Ectodermal cell (in vitro differentiated cells): Measurements from ENCODE around the gene BTBD1.
"Not testable (repeated sequence)": the region's sequence is repeated elsewhere in the genome, so short reads cannot be mapped to it uniquely, and the experiment has no call there.

ENCODE experiments used
- H3K27ac ChIP-seq: 2 replicates; pipeline ENCODE4 v1.7.0; 2013; ENCODE audit warnings: mild to moderate bottlenecking, low read depth, low read length; ENCODE audit not compliant: insufficient read depth, poor library complexity, severe bottlenecking
- H3K27me3 ChIP-seq: 2 replicates; pipeline ENCODE4 v1.7.0; 2013; ENCODE audit warnings: mild to moderate bottlenecking, low read length; ENCODE audit not compliant: insufficient read depth, control insufficient read depth, poor library complexity, severe bottlenecking
- H3K36me3 ChIP-seq: one replicate; pipeline ENCODE4 v1.7.0; 2013; ENCODE audit warnings: low read length; ENCODE audit not compliant: control insufficient read depth, insufficient read depth
- H3K4me1 ChIP-seq: one replicate; pipeline ENCODE4 v1.7.0; 2013; ENCODE audit warnings: low read length; ENCODE audit not compliant: control insufficient read depth, insufficient read depth
- H3K4me3 ChIP-seq: 2 replicates; pipeline ENCODE4 v1.7.0; 2013; ENCODE audit warnings: low read depth, low read length, control low read depth; ENCODE audit not compliant: insufficient read depth
- H3K9me3 ChIP-seq: 2 replicates; pipeline ENCODE4 v1.7.0; 2013; ENCODE audit warnings: mild to moderate bottlenecking, low read length, moderate library complexity; ENCODE audit not compliant: control insufficient read depth
- WGBS, 2 experiments: methylation state at CpG; one replicate each; pipeline ENCODE4 v1.1.7; 2013; ENCODE audit warnings: missing lambda C conversion rate in 2 of 2; 5-methylcytosine and 5-hydroxymethylcytosine counted together

Gene BTBD1

DNA sequence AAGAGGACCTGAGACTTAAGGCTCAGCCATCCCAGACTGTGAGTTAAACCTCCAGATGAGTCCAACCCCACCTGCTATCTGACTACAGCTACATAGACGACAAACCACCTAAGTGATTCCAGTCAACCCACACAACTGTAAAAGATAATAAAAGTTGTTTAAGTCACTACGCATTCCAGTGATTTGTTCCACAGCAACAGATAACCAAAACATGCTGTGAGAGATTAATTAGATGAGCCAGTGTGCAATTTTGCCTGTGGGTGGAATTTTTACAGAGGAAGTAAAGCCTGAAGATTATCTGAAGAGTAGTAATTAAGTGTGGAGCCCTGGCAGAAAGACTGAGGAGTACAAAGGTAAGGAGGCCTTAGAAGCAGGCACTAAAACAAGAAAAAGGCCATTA lies 5.4 kb downstream of the BTBD1 start:
- H3K36me3 ChIP-seq = no peaks in the 10 kb centered on the region
- 86 to 88% methylated on average over 2 of the region's 2 CpGs for WGBS, 2 experiments
- no peak overlapping the region for H3K4me3 ChIP-seq
- no peaks in the 10 kb centered on the region for H3K9me3 ChIP-seq
- H3K4me1 ChIP-seq = peaks cover 16% of the 10 kb centered on the region
- H3K27ac ChIP-seq = no peak overlapping the region
- H3K27me3 ChIP-seq = no peaks in the 10 kb centered on the region

- Histone ChIP-seq H3K27ac (no peak overlapping the region), H3K4me1 (peaks cover 6% of the 10 kb centered on the region), H3K27me3 (no peaks in the 10 kb centered on the region), H3K4me3 (no peak overlapping the region), H3K9me3 (no peaks in the 10 kb centered on the region), H3K36me3 (peaks cover 5% of the 10 kb centered on the region)
- 88 to 89% methylated on average over 7 of the region's 7 CpGs for WGBS, 2 experiments
Observed at GRCh38 chr15:83057696-83058376, 9.2 kb downstream of the BTBD1 start.

DNA sequence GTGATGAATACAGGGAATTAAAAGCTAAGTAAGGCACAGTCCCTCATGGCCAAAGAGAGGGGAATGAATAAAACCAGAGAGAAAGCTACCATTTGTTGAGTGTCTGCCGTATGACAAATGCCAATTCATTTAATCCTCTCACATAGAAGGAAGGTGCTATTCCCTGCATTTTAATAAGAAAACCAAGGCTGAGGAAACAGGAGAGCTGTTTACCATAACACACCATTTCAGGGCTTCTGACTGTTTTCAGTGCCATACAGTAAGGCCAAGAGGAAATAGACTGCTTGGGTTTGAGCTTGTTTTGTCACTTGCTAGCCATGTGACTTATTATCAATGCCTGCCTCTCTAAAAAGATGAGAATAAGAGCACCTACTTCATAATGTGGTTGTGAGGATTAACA lies 10.1 kb downstream of the BTBD1 start:
- Histone ChIP-seq H3K9me3 (no peaks in the 10 kb centered on the region), H3K27me3 (no peaks in the 10 kb centered on the region), H3K4me3 (no peak overlapping the region), H3K4me1 (peaks cover 3% of the 10 kb centered on the region), H3K27ac (no peak overlapping the region), H3K36me3 (peaks cover 5% of the 10 kb centered on the region)
- WGBS, 2 experiments = 70 to 78% methylated on average over 1 of the region's 1 CpG

DNA sequence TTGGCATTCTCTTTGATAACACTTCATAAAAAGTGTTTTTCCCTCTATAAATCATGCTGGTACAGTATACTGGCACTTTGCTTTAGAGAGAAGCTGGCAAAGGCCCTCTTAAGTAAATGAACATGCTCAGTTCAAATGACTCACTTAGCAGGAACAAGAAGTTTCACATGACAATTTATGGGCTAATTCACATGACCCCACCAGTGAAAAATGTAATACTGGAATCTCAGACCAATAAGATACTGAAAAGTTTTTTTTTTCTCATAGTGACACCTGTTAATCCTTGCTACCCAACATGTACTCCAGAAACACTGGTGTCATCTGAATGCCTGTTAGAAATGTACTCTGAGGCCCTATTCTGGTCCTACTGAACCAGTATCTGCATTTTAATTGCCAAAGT lies 13.9 kb downstream of the BTBD1 start:
- H3K27me3 ChIP-seq = no peaks in the 10 kb centered on the region

DNA sequence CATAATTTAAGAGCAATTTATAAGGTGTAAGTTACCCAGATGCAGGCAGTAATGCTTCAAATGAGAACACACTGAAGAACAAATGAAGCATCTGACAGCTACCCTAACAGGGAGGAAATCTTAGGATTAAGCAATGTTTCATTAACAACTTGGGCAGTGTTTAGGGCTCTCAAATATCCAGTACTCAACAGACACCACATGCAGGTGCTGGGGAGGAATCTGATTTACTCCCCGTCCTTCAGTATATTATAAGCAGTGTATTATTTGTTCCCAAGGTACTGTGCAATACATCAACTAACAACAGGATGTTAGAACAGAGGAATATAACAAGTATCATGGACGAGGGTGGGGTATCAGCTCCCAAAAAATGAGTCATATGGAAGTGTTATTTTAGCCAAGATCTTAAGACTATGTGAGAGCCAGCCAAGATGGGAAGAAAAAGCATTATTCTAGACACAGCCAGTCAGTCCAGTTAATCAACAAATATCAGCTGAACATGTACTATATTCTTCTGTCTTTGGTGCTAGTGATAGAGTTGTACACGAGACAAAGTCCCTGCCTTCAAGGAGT lies 20.4 kb downstream of the BTBD1 start:
- Histone ChIP-seq H3K4me3 (no peak overlapping the region), H3K27me3 (no peaks in the 10 kb centered on the region), H3K27ac (no peak overlapping the region), H3K4me1 (no peaks in the 10 kb centered on the region), H3K36me3 (peaks cover 9% of the 10 kb centered on the region), H3K9me3 (no peaks in the 10 kb centered on the region)
- WGBS, 2 experiments = 91 to 100% methylated on average over 1 to 2 of the region's 3 CpGs

More for the DNA sequence above, 13.9 kb downstream of the BTBD1 start:
- Histone ChIP-seq H3K9me3 (no peaks in the 10 kb centered on the region), H3K4me3 (no peak overlapping the region), H3K36me3 (peaks cover 14% of the 10 kb centered on the region), H3K4me1 (no peaks in the 10 kb centered on the region), H3K27ac (no peak overlapping the region)

GRCh38 chr15:83044156-83044555 lies 22.9 kb downstream of the BTBD1 start:
- no peak overlapping the region for H3K4me3 ChIP-seq
- no peaks in the 10 kb centered on the region for H3K4me1 ChIP-seq
- H3K36me3 ChIP-seq = peaks cover 21% of the 10 kb centered on the region
- H3K27me3 ChIP-seq = no peaks in the 10 kb centered on the region
- WGBS, 2 experiments = 98% methylated on average over 12 of the region's 12 CpGs
- H3K9me3 ChIP-seq = no peaks in the 10 kb centered on the region
- no peak overlapping the region for H3K27ac ChIP-seq

DNA sequence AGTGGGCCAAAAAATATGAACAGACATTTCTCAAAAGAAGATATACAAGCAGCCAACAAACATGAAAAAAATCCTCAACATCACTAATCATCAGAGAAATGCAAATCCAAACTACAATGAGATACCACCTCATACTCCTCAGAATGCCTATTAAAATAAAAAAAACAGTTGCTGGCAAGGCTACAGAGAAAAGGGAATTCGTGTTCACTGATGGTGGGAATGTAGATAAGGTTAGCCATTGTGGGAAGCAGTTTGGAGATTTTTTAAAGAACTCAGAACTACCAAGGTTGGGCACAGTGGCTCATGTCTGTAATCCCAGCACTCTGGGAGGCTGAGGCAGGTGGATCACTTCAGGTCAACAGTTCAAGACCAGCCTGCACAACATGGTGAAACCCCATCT lies 27.8 kb downstream of the BTBD1 start:
- Histone ChIP-seq H3K27me3 (no peaks in the 10 kb centered on the region), H3K9me3 (no peaks in the 10 kb centered on the region), H3K4me1 (no peaks in the 10 kb centered on the region), H3K36me3 (peaks cover 16% of the 10 kb centered on the region), H3K27ac (no peak overlapping the region), H3K4me3 (no peak overlapping the region)
- 73 to 84% methylated on average over 1 of the region's 1 CpG for whole genome bisulfite sequencing, 2 experiments

DNA sequence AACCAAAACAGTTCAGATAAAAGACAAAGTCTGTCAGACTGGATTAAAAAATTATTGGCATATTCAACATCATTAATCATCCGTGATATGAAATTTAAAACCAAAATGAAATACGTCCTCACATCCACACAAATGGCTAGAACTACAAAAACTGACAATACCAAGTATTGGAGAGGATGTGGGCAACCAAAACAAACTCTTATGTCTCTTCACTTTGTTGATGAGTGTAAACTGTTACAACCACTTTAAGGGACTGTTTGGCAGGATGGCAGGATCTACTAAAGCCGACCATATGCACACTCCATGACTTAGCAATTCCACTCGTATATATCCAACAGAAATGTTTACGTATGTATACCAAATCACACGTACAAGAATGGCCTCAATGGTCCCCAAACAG lies 30.8 kb downstream of the BTBD1 start:
- no peak overlapping the region for H3K27ac ChIP-seq
- no peaks in the 10 kb centered on the region for H3K27me3 ChIP-seq
- H3K4me3 ChIP-seq = no peak overlapping the region
- no peaks in the 10 kb centered on the region for H3K9me3 ChIP-seq
- peaks cover 18% of the 10 kb centered on the region for H3K36me3 ChIP-seq
- 88 to 96% methylated on average over 6 of the region's 6 CpGs for WGBS, 2 experiments
- H3K4me1 ChIP-seq = no peaks in the 10 kb centered on the region

- H3K4me1 ChIP-seq, H3K4me3 ChIP-seq, H3K36me3 ChIP-seq, H3K27ac ChIP-seq, H3K9me3 ChIP-seq, H3K27me3 ChIP-seq: not testable (repeated sequence)
- 92 to 98% methylated on average over 3 to 6 of the region's 6 CpGs for WGBS, 2 experiments
Observed at GRCh38 chr15:83031234-83031633, 35.8 kb downstream of the BTBD1 start.

DNA sequence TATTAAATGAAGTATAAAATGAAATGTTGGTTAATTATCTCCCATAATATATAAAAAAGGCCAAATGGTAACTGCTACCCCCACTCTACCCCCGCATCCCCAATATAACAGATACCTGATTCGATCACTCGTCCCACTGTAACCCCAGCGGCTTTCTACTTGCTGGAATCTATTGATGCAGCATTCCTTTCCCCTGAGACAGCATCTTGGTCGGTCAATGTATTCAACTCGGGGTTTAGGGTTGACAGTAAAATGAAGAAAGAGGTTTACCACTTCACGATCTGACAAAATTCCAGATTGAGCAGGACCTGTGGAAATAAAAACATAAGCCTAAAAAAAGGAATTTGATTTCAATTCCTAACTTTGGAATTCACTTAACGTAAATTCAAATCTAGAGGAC lies 37.0 kb downstream of the BTBD1 start:
- no peaks in the 10 kb centered on the region for H3K9me3 ChIP-seq
- WGBS, 2 experiments = 75 to 90% methylated on average over 7 of the region's 8 CpGs
- no peak overlapping the region for H3K4me3 ChIP-seq
- no peaks in the 10 kb centered on the region for H3K27me3 ChIP-seq
- H3K27ac ChIP-seq = no peak overlapping the region
- H3K4me1 ChIP-seq = no peaks in the 10 kb centered on the region
- peaks cover 3% of the 10 kb centered on the region for H3K36me3 ChIP-seq
